ENCODE results near the gene MED26.

The MED26 gene

DNA sequence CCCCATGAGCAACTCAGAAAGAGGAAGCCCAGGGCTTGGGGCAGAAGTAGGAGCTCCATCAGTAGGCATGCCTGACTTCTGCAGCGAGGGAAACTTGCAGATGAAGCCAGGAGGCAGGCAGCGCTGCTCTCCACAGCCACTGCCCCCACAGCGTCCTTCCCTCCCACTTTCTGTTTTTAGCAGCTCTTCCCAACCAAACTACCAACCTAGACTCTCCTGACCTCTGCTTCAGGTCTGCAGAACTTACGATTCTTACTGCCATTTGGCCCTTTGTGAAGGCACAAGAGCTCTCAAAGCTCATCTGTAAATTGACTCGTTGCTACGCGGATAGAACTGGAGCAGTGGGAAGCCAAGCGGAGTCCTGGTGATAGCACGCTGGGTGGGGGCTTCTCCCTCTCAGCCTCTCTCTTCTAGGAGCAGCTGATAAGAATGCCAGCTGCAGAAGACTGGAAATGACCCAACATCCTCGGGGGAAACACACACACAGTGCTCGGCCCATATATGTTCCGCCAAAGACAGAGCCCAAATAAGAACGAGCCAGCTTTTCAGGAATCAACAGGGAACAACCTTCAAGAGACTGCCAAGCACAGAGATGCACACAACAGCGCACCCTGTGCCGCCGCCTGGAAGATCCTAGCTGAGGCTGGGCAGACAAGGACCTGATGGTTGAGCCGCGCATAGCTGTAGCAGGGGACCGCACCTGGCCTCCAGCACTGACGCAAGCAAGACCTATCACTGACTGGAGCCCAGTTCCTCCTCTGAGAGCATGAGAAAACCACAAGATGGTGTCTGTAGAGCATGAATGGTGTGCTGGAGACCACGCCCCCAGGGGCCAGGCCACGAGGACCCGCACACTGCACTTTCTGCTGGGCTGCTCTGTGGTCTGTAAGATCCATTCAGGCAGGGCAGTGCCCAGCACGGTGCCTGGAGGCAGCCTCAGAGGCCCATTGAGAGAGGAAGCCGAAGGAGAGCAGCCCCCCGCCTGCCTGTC is 39.9 kb downstream of the MED26 start:
- peak; percentile 78 for DNase-seq

DNA sequence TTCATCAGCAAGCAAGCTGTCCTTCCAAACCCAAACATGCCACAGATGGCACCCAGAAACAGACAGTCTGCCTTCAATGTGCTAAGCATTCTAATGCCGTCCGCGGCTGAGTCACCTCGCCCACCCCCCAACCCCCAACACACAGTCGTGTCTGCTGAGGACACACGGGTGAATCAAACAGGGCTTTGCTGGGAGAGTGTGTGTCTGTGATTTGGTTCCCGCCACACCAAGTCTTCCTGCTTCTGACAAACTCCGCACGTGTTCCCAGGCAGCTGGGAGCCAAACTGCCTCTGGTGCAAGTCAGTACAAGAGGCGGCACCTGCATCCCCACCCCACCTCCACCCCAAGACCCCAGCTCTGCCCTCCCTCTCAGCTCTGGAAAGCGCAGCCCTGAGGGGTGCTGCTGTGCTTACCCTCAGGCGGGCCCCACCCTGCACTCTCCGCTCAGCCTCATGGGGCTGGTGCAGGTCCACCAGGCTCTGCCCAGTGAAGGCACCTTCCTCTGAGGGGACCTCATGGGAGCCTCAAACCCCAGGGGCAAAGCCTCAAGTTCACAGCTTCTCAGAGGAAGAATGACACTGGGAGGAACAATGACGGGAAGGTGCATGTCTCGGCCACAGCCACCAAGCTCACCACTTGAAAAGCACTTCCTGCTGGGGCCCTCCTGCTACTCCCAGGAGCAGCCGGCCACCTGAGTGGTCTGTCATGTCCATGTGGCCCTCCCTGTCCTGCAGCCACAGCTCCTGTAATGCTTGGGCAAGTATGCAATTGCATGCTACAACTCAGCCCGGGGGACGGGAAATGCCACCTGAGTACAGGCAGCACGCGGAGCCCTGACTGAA is 40.8 kb downstream of the MED26 start:
- DNase-seq: peak; percentile 70

DNA sequence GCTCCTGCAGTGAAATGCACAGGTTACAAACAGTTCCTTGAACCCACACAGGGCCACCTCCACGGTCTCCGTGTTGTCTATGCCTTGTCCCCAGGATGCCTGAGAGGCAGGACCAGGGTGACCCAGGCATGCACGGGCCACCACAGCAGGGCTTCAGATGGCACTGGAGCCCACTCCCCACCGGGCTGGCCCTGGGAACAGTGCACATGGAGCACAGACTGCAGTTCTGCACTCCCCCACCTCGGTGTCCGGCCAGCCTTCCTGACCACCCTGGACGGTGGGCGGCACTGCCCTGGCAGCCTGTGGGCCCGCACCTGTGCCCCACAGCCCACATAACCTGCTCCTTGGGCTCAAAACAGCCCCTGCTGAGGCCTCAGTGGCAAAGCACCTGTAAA is 41.5 kb downstream of the MED26 start:
- no peak for DNase-seq

DNA sequence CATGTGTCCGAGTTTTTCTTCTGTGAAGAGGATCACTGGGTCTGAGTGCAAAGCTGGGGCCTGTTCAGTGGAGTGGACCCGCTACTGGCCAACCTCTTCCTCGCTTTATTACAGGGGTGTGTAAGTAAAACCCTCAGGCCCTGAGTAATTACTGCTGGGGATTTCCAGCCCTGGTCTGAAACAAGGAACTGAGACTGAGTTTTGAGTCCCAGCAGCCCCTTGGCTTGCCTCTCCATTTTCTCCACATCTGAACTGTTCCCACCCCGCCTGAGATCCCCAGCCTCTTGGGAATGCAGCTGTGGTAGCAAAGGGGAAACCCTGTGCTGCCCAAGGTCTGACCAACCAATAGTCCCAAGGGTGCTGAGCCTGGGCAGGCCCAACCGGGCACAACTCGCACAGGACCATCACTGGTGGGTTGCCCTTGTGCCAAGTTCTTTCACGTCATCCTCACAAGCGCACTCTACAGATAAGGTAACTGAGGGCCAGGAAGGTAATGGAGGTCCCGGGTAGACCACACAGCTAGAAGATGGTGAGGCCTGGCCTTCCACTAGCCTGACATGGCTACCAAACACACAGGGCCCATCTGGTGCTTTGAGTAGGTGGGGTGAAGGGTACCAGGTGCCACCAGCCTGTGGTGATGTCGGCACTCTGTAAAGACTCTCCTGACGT is 42.1 kb downstream of the MED26 start:
- DNase-seq: peak; percentile 71

DNA sequence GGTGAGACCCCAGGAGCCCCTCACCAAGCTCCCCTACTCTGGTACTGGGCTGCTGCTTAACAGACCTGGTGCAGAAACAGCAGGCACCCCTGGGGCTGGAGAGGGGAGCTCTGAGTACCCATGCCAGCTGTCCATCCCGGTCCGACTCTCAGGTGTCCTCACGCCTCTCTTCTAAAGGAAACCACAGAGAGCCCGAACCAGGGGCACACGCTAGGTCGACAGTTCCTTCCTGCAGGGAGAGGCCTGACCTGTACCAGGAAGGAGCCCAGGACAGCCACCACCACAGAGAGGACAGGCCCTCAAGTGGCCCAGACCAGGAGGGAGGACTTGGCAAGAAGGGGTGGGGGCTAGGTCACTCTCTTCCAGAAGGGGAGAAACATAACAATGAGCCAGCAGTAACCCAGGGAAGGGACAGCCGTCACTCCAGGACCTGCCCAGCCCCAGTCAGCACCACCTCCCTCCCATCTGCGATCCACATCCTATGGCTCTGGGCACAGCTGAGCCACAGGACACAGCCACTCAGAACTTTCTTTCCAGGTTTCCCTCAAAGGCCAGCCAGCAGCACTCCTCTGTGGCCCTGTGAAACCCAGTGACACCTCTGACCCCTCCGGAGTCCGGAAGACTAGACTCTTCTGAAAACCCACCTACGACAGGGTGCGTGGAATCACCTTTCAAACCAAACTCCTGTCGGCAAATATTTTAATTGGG is 42.8 kb downstream of the MED26 start:
- DNase-seq: no peak

DNA sequence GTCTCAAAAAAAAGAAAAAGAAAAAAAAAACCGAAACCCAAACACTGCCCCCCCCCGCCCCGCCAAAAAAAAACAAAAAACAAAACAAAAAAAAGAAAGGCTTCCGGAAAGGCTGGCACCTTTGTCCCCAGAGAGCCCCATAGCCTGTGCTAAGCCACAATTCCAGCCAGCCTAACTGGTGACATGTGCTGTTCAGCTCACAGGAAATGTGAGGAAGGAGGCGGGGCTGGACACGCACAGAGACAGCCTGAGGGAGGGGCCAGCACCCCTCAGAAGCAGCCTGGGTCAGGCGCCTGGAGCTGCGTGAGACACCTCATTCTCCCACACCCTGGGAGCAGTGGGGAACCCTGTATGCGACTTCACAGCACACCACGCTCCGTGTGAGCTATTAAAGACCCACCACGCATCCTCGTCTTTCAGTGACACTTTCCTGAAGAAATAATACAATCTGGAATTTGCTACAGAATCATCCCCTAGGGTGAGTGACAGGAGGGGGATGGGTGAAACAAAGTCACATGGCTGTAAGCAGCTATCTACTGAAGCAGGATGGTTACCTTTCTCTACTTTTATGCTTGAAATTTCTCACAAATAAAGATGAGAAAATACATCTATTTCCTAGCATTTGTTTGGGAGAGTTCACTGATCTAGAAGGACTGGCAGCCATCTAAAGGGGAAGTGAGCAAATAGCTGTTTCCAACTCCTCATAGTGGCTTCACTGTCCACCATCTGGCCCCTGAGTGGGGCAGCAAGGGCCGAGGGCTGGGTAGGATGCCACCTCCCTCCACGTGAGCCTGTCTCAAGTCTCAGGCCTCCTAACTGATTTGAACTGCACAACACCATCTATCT is 43.5 kb downstream of the MED26 start:
- DNase-seq: peak; percentile 96

DNA sequence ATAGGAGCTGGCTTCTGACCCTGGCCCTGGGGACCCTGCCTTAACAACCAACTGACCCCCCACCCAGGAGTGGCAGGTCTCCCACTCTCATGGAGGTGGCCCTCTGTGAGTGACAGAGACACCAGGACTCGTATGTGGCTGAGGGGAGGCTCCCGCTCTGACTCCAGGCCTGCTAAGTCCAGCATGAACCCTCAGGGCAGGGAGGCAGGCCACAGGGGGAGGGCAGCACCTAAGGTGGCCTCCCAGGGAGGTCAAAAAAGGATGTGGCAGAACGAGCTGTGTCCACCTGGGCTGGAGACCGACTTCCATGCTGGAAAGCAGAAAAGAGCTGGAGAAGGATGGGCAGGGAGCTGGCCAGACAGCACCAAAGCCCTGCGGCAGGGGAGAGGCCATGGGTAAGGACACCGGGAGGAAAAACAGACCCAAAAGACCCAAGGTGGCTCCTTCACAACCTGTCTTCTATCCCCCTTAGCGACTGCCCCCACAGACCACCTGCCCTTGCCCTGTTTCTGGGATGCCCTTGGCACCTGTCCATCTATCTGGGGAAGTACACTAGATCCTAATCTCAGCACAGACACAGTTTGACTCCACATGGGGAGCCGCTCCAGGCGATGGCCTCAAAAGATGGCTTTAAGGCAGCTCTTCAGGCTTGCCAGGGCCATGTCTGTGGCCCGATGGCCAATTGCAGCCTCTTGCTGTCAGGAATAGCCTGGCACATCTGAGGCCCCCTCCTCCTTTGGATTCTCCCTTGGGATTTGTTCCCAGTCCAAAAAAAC is 45.3 kb downstream of the MED26 start:
- DNase-seq: no peak

DNA sequence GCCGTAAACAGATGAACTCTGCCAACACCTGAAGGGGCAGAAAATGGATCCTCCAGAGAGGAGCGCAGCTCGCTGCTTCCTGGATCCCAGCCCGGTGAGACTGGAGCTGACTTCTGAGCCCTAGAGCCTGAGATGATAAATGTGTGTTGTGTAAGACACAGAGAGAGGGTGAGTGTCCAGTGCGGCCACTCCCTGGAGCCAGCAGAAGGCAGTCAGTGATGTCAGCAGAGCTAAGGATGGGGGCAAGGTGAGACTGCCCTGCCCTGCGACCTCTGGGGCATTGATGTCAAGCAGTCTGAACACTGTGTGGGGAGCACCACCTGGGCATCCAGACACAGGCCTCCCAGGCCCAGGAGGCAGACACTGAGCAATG is 46.0 kb downstream of the MED26 start:
- DNase-seq: no peak

DNA sequence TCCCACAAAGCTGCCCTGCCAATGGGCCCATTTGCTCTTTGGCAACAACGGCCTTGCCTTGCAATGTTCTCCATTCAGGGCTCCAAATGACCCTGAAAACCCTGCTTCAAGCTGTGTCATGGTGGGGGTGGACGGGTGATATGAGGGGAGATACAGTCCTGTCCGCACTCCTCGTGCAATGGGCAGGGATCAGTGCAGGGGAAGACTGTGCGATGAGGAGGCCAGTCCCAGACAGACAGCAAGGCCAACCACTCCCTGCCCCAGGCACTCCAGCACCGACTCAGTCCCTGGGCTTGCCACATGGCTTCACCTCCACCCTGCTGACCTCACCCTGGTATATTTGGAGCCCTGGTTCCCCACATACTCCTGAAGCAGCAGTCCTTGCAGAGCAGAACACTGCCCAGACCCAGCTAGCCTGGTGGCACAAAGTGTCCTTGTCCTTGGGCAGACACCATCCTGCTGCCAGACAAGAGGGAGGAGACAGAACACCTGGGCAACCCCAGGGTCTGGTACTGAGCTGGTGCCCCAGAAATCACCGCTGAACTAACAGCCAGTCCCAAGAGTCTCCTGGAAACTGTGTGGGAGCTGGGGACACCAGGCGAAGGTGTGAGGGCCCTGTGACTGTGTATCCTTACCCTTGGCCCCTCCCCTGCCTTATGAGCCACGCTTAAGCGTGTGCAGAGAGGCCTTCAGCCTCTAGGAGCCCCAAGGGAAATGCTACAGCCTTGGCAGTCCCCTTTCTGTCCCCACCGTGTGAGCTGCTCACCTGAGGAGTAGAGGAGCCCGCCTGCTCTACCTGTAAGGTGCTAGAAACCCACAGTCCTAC is 46.6 kb downstream of the MED26 start:
- no peak for DNase-seq

DNA sequence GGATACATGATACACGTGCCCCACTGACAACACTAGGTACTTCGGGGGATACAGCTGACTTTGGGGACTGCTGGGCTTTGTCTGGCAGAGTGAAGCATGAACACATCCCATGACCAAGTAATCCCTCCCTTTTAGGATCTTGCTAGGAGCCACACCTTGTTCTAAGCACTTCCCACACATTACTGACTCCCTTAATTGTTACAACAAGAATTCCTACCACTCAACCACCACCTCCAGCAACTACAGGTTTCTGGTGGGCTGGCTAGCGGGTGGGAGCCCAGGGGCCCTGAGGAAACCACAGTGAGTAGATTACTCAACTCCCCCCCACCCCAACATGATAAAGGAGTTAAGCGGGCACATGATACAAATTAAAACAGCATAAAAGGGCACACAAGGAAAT is 48.6 kb downstream of the MED26 start:
- no peak for DNase-seq

DNA sequence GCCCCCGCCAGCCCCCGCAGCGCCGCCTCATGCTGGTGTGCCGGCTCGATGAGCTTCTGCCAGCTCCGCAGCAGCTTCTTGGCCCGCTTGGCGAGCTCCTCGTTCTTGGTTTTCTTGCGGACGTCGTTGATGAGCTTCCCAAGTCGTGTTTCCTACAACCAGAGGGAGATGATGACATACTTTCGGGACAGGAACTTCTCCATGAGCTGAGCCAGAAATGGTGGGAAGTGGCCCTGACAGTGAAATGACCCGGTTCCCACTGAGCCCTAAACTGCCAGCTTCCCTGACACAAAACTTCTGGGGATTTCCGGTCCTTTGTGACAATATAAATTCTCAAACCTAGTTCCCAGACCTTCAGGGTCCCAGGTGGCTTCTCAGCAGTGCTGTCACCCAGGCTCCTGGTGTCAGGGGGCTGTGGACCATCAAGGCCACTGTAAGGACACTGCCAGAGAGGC is 50.4 kb downstream of the MED26 start:
- no peak for DNase-seq

DNA sequence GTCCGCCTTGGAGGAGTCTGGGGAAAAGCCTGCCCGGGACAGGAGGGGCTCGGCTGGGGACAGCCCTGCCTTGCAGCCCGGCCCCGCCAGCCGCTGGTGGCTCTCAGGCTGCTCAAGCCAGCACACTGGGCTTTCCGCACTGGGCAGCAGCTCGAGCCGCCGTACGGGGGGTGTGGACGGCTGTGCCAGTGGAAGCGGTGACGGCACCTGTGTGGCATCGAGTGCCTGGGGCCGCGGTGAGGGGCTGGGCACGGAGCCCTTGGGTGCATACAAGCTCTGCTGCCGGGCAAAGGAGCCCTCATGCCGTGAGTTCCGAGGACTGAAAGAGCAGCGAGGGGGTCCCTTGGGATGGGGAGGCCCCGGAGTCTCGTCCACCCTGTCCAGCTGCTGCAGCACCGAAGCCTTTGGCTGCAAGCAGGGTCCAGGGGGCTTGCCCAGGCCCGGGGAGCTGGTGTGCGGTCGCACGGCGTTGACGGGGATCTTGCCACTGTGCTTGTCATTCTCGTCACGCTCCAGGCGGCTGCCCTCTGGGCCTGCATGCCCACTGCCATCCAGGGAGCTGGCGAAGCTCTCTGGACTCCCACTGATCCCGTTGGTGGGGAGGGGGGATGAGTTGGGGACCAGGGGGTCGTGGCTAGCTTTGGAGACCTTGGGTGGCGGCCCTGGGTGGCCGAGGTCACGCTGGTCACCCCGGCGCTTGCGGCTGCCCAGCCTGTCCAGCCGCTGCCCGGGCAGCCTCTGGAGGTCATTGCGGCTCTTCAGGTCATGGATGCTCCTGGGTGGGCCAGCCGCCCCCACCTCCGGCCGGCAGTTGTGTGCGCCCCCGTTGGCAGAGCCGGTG is 51.1 kb downstream of the MED26 start:
- DNase-seq: no peak

DNA sequence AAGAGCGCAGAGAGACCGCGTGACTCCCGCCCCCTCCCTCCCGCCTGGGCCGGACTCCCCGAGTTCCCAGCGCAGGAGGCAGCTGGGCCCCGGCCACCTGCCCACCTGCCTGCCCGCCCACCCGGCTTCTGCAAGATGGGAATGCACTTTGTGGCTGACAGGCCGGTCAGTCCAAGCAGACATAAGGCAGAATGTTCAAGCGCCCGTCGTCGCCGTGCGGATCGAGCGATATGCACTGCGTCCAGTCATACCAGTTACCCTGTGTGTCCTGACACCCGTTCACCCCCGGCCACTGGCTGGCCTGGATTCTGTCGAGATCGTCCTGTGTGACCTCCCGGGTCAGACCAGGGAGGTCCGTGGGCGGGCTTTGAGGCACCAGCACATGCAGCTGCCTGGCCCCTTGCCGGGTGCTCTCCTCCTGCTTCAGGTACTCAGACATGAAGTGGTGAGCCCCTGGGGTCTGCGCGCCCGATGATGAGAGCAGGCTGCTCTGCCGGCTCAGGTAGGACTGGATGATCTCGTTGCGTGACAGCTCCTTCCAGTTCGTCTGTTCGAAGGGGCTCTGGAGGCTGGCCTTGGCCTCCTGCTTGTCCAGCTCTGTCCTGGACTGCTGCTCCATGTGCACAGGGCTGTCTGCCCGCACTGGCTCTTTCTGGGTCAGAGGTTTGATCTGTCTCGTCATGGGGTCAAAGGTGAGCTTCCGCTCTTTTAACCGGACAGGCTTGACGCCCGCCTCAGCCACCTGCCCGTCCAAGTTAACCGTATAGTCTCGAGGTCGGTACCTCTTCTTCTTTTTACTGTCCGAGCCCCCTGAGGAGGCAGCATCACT is 51.9 kb downstream of the MED26 start:
- no peak for DNase-seq

DNA sequence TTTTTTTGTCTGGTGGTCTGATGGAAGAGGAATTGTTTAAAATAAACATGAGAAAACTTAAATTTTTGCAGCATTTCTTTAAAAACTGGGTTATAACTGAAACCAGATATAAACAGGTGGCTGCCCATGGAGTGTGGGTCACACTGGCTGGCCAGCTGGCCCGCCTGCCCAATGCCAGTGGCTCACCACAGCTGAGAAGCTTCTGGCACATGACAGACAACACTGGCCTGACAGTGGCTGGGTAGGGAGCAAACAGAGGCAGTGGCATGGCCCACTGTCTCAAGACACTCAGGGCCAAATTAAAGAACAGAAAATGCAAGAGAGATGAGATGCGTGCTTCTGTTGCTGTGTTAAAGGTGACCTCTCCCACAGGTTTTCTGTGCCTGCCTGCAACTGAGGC is 52.7 kb downstream of the MED26 start:
- DNase-seq: no peak

DNA sequence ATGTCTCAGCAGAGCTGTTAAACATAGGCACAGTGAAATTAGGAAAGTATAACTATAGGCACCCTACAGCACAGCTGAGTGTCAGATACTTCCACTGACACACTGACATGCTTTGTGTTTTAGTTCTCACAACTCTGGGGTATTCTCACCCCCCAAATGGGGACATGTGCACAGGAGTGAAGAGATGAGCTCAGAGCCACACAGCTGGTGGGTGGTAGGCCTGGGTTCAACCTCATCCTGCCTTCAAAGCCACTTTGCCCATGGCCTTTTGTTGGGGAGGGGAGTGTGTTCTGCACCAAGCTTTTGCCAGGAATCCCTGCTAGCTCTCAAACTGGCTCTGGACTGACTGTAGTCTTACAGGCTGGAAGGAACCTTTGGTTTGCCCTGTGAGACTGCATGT is 54.1 kb downstream of the MED26 start:
- no peak for DNase-seq

DNA sequence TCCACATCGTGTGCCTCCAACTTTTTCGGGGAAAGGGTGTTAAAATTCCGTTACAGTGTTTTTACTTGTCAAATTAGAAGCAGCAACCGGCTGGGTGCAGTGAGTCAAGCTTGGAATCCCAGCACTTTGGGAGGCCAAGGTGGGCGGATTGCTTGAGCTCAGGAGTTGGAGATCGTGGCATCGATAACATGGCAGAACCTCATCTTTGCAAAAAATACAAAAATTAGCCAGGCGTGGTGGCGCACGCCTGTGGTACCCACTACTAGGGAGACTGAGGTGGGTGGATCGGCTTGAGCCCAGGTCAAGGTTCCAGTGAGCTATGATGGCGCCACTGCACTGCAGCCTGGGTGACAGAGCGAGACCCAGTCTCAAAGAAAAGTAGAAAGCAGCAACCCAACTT is 54.7 kb downstream of the MED26 start:
- DNase-seq: no peak

DNA sequence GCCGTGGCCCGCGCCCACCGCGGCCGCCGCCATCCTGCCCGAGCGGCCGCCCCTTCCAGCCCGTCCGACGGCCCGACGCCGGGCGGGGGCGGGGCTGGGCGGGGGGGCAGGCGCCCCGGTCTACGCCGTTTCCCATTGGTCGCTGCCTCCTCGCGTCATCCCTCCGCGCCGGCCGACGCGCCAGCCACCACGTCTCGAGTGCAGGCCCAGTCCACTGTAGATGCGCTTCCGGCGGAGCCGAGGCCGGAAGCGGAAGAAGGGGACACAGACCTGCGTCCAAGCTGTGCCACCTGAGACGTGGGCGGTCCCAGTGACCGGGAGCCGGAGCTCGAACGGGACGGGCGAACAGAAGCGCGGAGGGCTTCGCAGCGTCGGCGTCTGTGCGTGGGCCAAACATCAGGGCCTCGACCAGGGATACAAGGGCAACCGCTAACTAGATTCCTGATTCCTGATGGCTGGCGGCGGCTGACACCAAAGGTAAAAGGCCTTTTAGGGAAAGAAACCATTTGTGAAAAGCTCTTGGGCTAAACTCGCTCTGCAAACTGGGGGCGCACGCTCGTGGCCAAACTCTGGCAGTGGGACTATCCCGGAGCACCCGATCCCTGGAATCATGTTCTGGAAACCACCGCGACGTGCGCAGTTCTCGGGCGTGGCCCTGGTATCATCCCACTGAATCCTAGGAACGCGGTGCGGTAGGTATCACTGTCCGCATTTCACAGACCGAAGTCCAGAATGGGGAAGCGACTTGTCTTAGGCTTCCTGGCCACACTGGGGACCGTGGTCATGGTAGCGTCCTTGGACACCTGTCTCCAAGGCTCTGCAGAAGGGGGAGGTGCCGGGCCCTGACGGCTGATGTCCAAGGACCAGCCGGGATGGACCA is 55.4 kb downstream of the MED26 start, which contains the start of gene SLC35E1:
SLC35E1 (minus strand) TSS at position 84 of the 880 bp plus-strand sequence; CDS start at position 33, 51 bp downstream.
- DNase-seq: peak; percentile 96

Measured in activated CD4-positive, alpha-beta T cell treated with anti-CD3 and anti-CD28 coated beads, Interleukin-2, amount 50 U/mL, for 16 hours (primary cell).